Neural progenitor cell (in vitro differentiated cells): ENCODE measurements around the gene LRRC1.

Experiments
- EZH2phosphoT487 ChIP-seq: fragments of 200-600 bp; sonication (generic); IDR thresholded peaks from 2 replicates; pipeline ENCODE4 v1.6.1; 2017; ENCODE audit warnings: antibody characterized with exemption
- TF ChIP-seq, protein P1 (sequence below): fragments of 200-600 bp; sonication (generic); IDR thresholded peaks from 2 replicates; pipeline ENCODE4 v1.5.1; 2017; ENCODE audit warnings: antibody characterized with exemption, mild to moderate bottlenecking

DNA sequence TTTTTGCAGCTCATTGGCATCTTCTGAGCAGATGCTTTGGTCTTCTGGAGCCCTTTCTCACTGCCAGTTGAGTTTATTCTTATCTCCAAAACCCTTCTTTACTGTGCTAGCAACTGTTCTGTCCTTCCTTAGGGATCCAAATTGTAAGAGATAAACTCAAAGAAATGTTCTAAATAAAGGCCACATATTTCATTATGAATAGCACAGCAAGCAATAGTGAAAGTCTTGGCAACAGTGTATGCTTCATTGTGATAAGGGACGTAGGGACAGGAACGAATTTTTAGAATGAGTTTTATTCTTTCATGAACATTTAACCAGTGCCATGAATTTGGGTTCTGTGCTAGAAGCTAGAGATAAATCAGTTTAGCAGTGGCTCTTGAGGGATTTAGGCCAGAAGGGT is 61.1 kb downstream of the LRRC1 start:
- no peak for TF ChIP-seq EZH2phosphoT487
- TF ChIP-seq, protein P1, sequence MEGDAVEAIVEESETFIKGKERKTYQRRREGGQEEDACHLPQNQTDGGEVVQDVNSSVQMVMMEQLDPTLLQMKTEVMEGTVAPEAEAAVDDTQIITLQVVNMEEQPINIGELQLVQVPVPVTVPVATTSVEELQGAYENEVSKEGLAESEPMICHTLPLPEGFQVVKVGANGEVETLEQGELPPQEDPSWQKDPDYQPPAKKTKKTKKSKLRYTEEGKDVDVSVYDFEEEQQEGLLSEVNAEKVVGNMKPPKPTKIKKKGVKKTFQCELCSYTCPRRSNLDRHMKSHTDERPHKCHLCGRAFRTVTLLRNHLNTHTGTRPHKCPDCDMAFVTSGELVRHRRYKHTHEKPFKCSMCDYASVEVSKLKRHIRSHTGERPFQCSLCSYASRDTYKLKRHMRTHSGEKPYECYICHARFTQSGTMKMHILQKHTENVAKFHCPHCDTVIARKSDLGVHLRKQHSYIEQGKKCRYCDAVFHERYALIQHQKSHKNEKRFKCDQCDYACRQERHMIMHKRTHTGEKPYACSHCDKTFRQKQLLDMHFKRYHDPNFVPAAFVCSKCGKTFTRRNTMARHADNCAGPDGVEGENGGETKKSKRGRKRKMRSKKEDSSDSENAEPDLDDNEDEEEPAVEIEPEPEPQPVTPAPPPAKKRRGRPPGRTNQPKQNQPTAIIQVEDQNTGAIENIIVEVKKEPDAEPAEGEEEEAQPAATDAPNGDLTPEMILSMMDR: no peak
